Measurements from ENCODE around the gene HTR4.

The HTR4 gene

GRCh38 chr5:148690945-148691344 lies 36.6 kb upstream of the HTR4 start:
- Histone ChIP-seq H3F3A (ENCODE audit: low read depth) (no peaks in the 10 kb centered on the region), H2AFZ (ENCODE audit: low read length) (no peak overlapping the region), H3K4me3 (ENCODE audit: low read length, poor library complexity, severe bottlenecking) (no peak overlapping the region), H3K36me3 (ENCODE audit: insufficient read depth, low read length) (no peaks in the 10 kb centered on the region), H3K9ac (ENCODE audit: low read depth, low read length, poor library complexity, severe bottlenecking) (no peak overlapping the region), H3K9me3 (ENCODE audit: insufficient read depth, low read depth, low read length) (no peaks in the 10 kb centered on the region), H3K4me2 (ENCODE audit: low read depth, low read length, poor library complexity, severe bottlenecking) (no peak overlapping the region), H4K20me1 (ENCODE audit: insufficient read depth, low read length, poor library complexity, severe bottlenecking) (no peaks in the 10 kb centered on the region), H3K27me3 (ENCODE audit: insufficient read depth, low read length, poor library complexity, severe bottlenecking) (no peaks in the 10 kb centered on the region), H3K4me1 (ENCODE audit: insufficient read depth, low read length, poor library complexity, severe bottlenecking) (no peaks in the 10 kb centered on the region), H3K79me2 (ENCODE audit: insufficient read depth, low read length) (no peaks in the 10 kb centered on the region), H3K9me2 (replicated peaks; ENCODE audit: low read depth, low read length) (no peaks in the 10 kb centered on the region)
- TF ChIP-seq CTCF (conservative IDR thresholded peaks at IDR 0.05; ENCODE audit: low read length) (no peak), EZH2phosphoT487 (IDR thresholded peaks at IDR 0.05; ENCODE audit: borderline replicate concordance) (no peak)

GRCh38 chr5:148688787-148689186 lies 34.5 kb upstream of the HTR4 start:
- Histone ChIP-seq H3K9me3 (ENCODE audit: insufficient read depth, low read depth, low read length) (no peaks in the 10 kb centered on the region), H3K36me3 (ENCODE audit: insufficient read depth, low read length) (no peaks in the 10 kb centered on the region), H3K4me3 (ENCODE audit: low read length, poor library complexity, severe bottlenecking) (no peak overlapping the region), H3K4me2 (ENCODE audit: low read depth, low read length, poor library complexity, severe bottlenecking) (no peak overlapping the region), H3K4me1 (ENCODE audit: insufficient read depth, low read length, poor library complexity, severe bottlenecking) (no peaks in the 10 kb centered on the region), H3F3A (ENCODE audit: low read depth) (no peaks in the 10 kb centered on the region), H4K20me1 (ENCODE audit: insufficient read depth, low read length, poor library complexity, severe bottlenecking) (no peaks in the 10 kb centered on the region), H3K79me2 (ENCODE audit: insufficient read depth, low read length) (no peaks in the 10 kb centered on the region), H3K9me2 (replicated peaks; ENCODE audit: low read depth, low read length) (no peaks in the 10 kb centered on the region), H3K27me3 (ENCODE audit: insufficient read depth, low read length, poor library complexity, severe bottlenecking) (no peaks in the 10 kb centered on the region), H2AFZ (ENCODE audit: low read length) (no peak overlapping the region), H3K9ac (ENCODE audit: low read depth, low read length, poor library complexity, severe bottlenecking) (no peak overlapping the region)
- TF ChIP-seq CTCF (conservative IDR thresholded peaks at IDR 0.05; ENCODE audit: low read length) (no peak), EZH2phosphoT487 (IDR thresholded peaks at IDR 0.05; ENCODE audit: borderline replicate concordance) (no peak)

GRCh38 chr5:148687871-148688270 lies 33.5 kb upstream of the HTR4 start:
- Histone ChIP-seq H2AFZ (ENCODE audit: low read length) (no peak overlapping the region), H3K4me1 (ENCODE audit: insufficient read depth, low read length, poor library complexity, severe bottlenecking) (no peaks in the 10 kb centered on the region), H3F3A (ENCODE audit: low read depth) (no peaks in the 10 kb centered on the region), H3K36me3 (ENCODE audit: insufficient read depth, low read length) (no peaks in the 10 kb centered on the region), H3K4me2 (ENCODE audit: low read depth, low read length, poor library complexity, severe bottlenecking) (no peak overlapping the region), H4K20me1 (ENCODE audit: insufficient read depth, low read length, poor library complexity, severe bottlenecking) (no peaks in the 10 kb centered on the region), H3K9ac (ENCODE audit: low read depth, low read length, poor library complexity, severe bottlenecking) (no peak overlapping the region), H3K4me3 (ENCODE audit: low read length, poor library complexity, severe bottlenecking) (no peak overlapping the region), H3K27me3 (ENCODE audit: insufficient read depth, low read length, poor library complexity, severe bottlenecking) (no peaks in the 10 kb centered on the region), H3K9me2 (replicated peaks; ENCODE audit: low read depth, low read length) (no peaks in the 10 kb centered on the region), H3K79me2 (ENCODE audit: insufficient read depth, low read length) (no peaks in the 10 kb centered on the region), H3K9me3 (ENCODE audit: insufficient read depth, low read depth, low read length) (no peaks in the 10 kb centered on the region)
- TF ChIP-seq CTCF (conservative IDR thresholded peaks at IDR 0.05; ENCODE audit: low read length) (no peak), EZH2phosphoT487 (IDR thresholded peaks at IDR 0.05; ENCODE audit: borderline replicate concordance) (no peak)
